ENCODE measurements around the gene PPIL4. TPM values are rescaled to one million over a fixed set of nuclear protein-coding genes. Genes with fewer than 3 reads are reported as not detected.

The PPIL4 gene
- total RNA-seq, 4 donors from 2014 or later: 21.3 to 38.3 (median 31.4) TPM

GRCh38 chr6:149567194-149567586 is 21.3 kb upstream of the PPIL4 start:
- TF ChIP-seq CTCF (IDR thresholded peaks at IDR 0.05; ENCODE audit: low read depth): no peak

DNA sequence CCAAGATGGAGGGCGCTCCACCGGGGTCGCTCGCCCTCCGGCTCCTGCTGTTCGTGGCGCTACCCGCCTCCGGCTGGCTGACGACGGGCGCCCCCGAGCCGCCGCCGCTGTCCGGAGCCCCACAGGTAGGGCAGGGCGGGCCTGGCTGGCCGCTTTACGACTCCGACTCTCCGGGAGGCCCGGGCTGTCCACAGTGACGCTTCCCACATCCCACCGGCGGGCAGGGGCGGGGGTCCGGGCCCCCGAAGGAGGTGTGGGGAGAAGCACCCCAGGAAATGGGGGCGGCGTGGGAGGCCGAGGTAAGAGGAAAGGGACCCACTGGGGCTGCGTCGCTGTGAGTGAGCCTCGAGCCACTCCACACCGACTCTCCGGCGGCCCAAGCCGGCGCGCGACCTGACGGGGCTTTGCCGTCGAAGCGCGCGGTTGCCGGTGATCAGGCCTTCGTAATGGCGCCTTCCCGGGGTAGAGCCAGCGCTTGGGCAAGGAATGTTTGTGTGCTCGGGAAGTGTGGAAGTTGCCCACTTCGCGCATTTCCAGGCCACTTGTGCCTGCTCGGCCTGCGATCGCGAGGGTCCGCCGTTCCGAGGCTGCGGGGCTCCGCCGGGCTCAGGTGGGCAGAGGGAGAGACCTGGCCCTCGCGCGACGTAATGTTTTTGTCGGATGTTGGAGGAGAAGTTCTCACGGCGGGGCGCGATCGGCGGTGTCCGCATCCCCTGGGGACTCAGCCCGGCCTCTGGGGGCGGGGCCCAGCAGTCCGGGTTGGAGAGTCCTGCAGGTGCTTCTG is 20.8 kb upstream of the PPIL4 start:
- no peak for TF ChIP-seq CTCF (IDR thresholded peaks at IDR 0.05; ENCODE audit: low read depth)

- no peak for TF ChIP-seq CTCF (IDR thresholded peaks at IDR 0.05; ENCODE audit: low read depth)
Measured at GRCh38 chr6:149565527-149566409, 19.9 kb upstream of the PPIL4 start, which contains the start of gene GINM1. GINM1 (plus strand) TSS chr6:149566375; CDS start chr6:149566415, 40 bp downstream.

DNA sequence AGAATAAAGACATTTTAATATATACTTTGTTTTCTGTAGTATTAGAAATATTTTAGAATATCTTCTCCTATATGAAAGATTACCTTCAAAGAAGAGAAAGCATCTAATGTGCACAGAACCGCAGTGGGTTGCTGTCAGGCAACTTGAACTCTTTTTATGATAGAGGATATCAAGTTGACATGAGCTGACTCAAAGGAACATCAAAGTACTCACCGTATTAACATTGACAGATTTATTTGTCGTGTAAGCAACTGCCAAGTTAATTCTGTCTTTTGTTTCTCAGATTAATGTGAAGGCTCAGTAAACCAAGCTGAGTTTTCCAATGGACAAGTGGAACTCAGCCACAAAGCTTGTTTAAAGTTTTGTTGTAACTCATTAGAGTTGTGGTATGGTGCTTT is 18.1 kb upstream of the PPIL4 start:
- no peak for TF ChIP-seq CTCF (IDR thresholded peaks at IDR 0.05; ENCODE audit: low read depth)

- TF ChIP-seq CTCF (IDR thresholded peaks at IDR 0.05; ENCODE audit: low read depth): no peak
Measured at GRCh38 chr6:149563203-149563927, 17.5 kb upstream of the PPIL4 start.

GRCh38 chr6:149560736-149561135 is 14.9 kb upstream of the PPIL4 start:
- TF ChIP-seq CTCF (IDR thresholded peaks at IDR 0.05; ENCODE audit: low read depth): no peak
